ENCODE measurements around the gene SLC46A1. TPM values are rescaled to one million over a fixed set of nuclear protein-coding genes. Genes with fewer than 3 reads are reported as not detected.

The SLC46A1 gene
- total and polyA plus RNA-seq, 2 of the 13 experiments (the other 11 are each of a cell fraction or from before 2014, with no cell fraction given), result 19.6 to 22.6 TPM

- TF ChIP-seq SRSF9 (IDR thresholded peaks at IDR 0.05; ENCODE audit: borderline replicate concordance, insufficient read depth, low read depth, low read length, poor library complexity, severe bottlenecking) (no peak), HNF1A (IDR thresholded peaks at IDR 0.05; ENCODE audit: low read depth) (no peak), HNF1A (CRISPR knock-in tag; IDR thresholded peaks at IDR 0.05; ENCODE audit: borderline replicate concordance) (peak; percentile 75; the same call in 1 of the 2 replicates), CAMTA2 (CRISPR knock-in tag; IDR thresholded peaks at IDR 0.05; ENCODE audit: borderline replicate concordance) (peak; percentile 78; the same call in 1 of the 2 replicates), ZNF382 (CRISPR knock-in tag; IDR thresholded peaks at IDR 0.05; ENCODE audit: borderline replicate concordance) (no peak), ZNF790 (CRISPR knock-in tag; IDR thresholded peaks at IDR 0.05; ENCODE audit: borderline replicate concordance) (0 out of 2 replicates have a peak, but pooled peaks have one; percentile 29), ZFYVE20 (CRISPR knock-in tag; IDR thresholded peaks at IDR 0.05; ENCODE audit: borderline replicate concordance, low read depth) (no peak), ZNF543 (CRISPR knock-in tag; IDR thresholded peaks at IDR 0.05) (peak; percentile 54; the same call in 1 of the 2 replicates), ZNF773 (CRISPR knock-in tag; IDR thresholded peaks at IDR 0.05; ENCODE audit: borderline replicate concordance) (peak; percentile 65; the same call in 1 of the 2 replicates), RFXAP (CRISPR knock-in tag; IDR thresholded peaks at IDR 0.05; ENCODE audit: borderline replicate concordance) (peak; percentile 56; the same call in 1 of the 2 replicates), PITX1 (CRISPR knock-in tag; IDR thresholded peaks at IDR 0.05) (peak; percentile 76; the same call in 1 of the 2 replicates), PAX8 (CRISPR knock-in tag; IDR thresholded peaks at IDR 0.05; ENCODE audit: borderline replicate concordance) (peak; percentile 85; the same call in 1 of the 2 replicates), RXRA (CRISPR knock-in tag; IDR thresholded peaks at IDR 0.05) (peak; percentile 62; the same call in 1 of the 2 replicates), NFIC (IDR thresholded peaks at IDR 0.05; ENCODE audit: low read length) (peak; percentile 46; the same call in 1 of the 2 replicates)
- TF ChIP-seq, protein P1, sequence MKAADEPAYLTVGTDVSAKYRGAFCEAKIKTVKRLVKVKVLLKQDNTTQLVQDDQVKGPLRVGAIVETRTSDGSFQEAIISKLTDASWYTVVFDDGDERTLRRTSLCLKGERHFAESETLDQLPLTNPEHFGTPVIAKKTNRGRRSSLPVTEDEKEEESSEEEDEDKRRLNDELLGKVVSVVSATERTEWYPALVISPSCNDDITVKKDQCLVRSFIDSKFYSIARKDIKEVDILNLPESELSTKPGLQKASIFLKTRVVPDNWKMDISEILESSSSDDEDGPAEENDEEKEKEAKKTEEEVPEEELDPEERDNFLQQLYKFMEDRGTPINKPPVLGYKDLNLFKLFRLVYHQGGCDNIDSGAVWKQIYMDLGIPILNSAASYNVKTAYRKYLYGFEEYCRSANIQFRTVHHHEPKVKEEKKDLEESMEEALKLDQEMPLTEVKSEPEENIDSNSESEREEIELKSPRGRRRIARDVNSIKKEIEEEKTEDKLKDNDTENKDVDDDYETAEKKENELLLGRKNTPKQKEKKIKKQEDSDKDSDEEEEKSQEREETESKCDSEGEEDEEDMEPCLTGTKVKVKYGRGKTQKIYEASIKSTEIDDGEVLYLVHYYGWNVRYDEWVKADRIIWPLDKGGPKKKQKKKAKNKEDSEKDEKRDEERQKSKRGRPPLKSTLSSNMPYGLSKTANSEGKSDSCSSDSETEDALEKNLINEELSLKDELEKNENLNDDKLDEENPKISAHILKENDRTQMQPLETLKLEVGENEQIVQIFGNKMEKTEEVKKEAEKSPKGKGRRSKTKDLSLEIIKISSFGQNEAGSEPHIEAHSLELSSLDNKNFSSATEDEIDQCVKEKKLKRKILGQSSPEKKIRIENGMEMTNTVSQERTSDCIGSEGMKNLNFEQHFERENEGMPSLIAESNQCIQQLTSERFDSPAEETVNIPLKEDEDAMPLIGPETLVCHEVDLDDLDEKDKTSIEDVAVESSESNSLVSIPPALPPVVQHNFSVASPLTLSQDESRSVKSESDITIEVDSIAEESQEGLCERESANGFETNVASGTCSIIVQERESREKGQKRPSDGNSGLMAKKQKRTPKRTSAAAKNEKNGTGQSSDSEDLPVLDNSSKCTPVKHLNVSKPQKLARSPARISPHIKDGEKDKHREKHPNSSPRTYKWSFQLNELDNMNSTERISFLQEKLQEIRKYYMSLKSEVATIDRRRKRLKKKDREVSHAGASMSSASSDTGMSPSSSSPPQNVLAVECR (CRISPR knock-in tag; IDR thresholded peaks at IDR 0.05; ENCODE audit: borderline replicate concordance), result peak; percentile 97
- TF ChIP-seq, protein P2, sequence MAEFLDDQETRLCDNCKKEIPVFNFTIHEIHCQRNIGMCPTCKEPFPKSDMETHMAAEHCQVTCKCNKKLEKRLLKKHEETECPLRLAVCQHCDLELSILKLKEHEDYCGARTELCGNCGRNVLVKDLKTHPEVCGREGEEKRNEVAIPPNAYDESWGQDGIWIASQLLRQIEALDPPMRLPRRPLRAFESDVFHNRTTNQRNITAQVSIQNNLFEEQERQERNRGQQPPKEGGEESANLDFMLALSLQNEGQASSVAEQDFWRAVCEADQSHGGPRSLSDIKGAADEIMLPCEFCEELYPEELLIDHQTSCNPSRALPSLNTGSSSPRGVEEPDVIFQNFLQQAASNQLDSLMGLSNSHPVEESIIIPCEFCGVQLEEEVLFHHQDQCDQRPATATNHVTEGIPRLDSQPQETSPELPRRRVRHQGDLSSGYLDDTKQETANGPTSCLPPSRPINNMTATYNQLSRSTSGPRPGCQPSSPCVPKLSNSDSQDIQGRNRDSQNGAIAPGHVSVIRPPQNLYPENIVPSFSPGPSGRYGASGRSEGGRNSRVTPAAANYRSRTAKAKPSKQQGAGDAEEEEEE (CRISPR knock-in tag; IDR thresholded peaks at IDR 0.05; ENCODE audit: borderline replicate concordance), result no peak
Observed at GRCh38 chr17:28357061-28357900, 48.7 kb downstream of the SLC46A1 start, which contains the start of gene POLDIP2 (continued).
